Right renal pelvis (tissue), 4 donors: Measurements from ENCODE around the gene ACMSD. TPM values are rescaled to one million over a fixed set of nuclear protein-coding genes. Genes with fewer than 3 reads are reported as not detected.
"Not testable (repeated sequence)": the region's sequence is repeated elsewhere in the genome, so short reads cannot be mapped to it uniquely, and the experiment has no call there.

Experiments
- DNase-seq, 4 donors: peaks; one replicate each; pipeline ENCODE4 v3.0.0-alpha.2; 2013; ENCODE audit warnings: low read depth in 4 of 4, low spot score in 3 of 4, missing footprints in 1 of 4
- polyA plus RNA-seq, 4 donors: library from polyadenylated mRNA; unstranded; fragments of 120-200 nt; gene quantifications; one replicate each; pipeline ENCODE4 v1.2.1, GENCODE V29; 2013; ENCODE audit not compliant: insufficient read length in 4 of 4

The ACMSD gene
- polyA plus RNA-seq, 4 donors, result 32.1 to 44.7 (median 41.8) TPM

- DNase-seq, result not testable (repeated sequence)
Observed at GRCh38 chr2:134903701-134904100, 65.3 kb downstream of the ACMSD start.

GRCh38 chr2:134905168-134905567, 66.8 kb downstream of the ACMSD start:
- no peak for DNase-seq

- DNase-seq, result no peak
Observed at GRCh38 chr2:134906726-134907125, 68.3 kb downstream of the ACMSD start.

- not testable (repeated sequence) for DNase-seq
Observed at GRCh38 chr2:134907441-134908116, 69.2 kb downstream of the ACMSD start.

GRCh38 chr2:134910763-134911399, 72.5 kb downstream of the ACMSD start:
- DNase-seq, result no peak

- DNase-seq, result no peak
Observed at GRCh38 chr2:134911400-134911785, 73.0 kb downstream of the ACMSD start.

GRCh38 chr2:134912361-134912760, 73.9 kb downstream of the ACMSD start:
- DNase-seq, result no peak

- no peak for DNase-seq
Observed at GRCh38 chr2:134917360-134917865, 79.0 kb downstream of the ACMSD start.

GRCh38 chr2:134917888-134918525, 79.6 kb downstream of the ACMSD start:
- peak in 3 of 4 donors; percentile 79 to 86 (median 81) for DNase-seq

GRCh38 chr2:134918526-134919340, 80.3 kb downstream of the ACMSD start, which contains the start of gene CCNT2:
Gene CCNT2, plus strand, starts transcription at chr2:134918822. Its CDS starts 33 bp downstream, at chr2:134918855.
- peak; percentile 95 to 98 (median 96) for DNase-seq

- DNase-seq, result peak in 2 of 4 donors; percentile 17 to 30
Observed at GRCh38 chr2:134919341-134920210, 81.2 kb downstream of the ACMSD start.

GRCh38 chr2:134924912-134925311, 86.5 kb downstream of the ACMSD start:
- no peak for DNase-seq

GRCh38 chr2:134926231-134926931, 88.0 kb downstream of the ACMSD start:
- no peak for DNase-seq

GRCh38 chr2:134927195-134927594, 88.8 kb downstream of the ACMSD start:
- DNase-seq, result no peak

GRCh38 chr2:134932864-134933526, 94.6 kb downstream of the ACMSD start:
- no peak for DNase-seq

GRCh38 chr2:134933732-134934131, 95.3 kb downstream of the ACMSD start:
- DNase-seq, result no peak

GRCh38 chr2:134934150-134934549, 95.7 kb downstream of the ACMSD start:
- no peak for DNase-seq

- DNase-seq, result no peak
Observed at GRCh38 chr2:134934641-134935040, 96.2 kb downstream of the ACMSD start.
